DMS153 treated with DMSO at 0.1 percent for 48 hours (cell line): Measurements from ENCODE around the gene SLC35D3.
"Not testable (repeated sequence)": the region's sequence is repeated elsewhere in the genome, so short reads cannot be mapped to it uniquely, and the experiment has no call there.

Source experiments
- DNase-seq: peaks from one replicate; lab custom pipeline; 2025; ENCODE audit not compliant: unreplicated experiment; lab: John Stamatoyannopoulos, UW

The SLC35D3 gene

DNA sequence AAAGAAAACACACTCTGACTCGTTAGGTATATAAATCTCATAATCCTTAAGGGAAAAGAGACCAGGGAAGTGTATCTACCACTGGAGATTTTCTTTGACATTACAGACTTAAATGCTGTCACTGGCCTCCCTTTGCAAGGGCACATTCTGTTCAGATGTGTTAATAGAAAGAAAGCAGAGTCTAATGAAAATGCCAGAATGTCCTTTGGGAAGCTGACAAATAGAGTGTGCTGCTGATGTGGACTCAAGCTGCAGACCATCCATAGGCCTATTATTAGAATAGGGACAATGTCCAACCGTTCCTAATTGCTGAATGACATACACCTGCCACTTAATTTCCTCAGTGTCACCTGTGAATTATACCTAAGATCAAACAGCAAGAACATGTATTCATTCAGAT lies 41.2 kb downstream of the SLC35D3 start:
- peak; percentile 54 for DNase-seq

DNA sequence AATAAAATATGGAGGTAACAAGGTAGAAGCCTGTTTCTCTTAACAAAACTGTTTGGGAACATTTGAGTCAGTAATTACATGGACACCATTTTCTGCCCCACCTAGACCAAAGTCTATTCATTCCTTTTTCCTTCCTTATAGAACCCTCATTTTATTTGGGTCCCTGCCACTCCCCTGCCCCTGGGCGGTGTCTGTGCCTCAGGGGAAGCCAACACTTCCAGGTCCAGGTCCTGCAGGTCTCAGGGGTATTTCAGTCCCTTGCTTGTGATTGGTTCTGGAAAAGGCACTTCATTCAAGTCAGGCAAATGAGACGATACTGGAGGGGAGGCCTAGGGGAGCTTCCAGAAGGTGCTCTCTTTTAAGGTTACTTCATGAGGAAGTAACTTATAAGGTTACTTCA lies 42.3 kb downstream of the SLC35D3 start:
- DNase-seq, result no peak

DNA sequence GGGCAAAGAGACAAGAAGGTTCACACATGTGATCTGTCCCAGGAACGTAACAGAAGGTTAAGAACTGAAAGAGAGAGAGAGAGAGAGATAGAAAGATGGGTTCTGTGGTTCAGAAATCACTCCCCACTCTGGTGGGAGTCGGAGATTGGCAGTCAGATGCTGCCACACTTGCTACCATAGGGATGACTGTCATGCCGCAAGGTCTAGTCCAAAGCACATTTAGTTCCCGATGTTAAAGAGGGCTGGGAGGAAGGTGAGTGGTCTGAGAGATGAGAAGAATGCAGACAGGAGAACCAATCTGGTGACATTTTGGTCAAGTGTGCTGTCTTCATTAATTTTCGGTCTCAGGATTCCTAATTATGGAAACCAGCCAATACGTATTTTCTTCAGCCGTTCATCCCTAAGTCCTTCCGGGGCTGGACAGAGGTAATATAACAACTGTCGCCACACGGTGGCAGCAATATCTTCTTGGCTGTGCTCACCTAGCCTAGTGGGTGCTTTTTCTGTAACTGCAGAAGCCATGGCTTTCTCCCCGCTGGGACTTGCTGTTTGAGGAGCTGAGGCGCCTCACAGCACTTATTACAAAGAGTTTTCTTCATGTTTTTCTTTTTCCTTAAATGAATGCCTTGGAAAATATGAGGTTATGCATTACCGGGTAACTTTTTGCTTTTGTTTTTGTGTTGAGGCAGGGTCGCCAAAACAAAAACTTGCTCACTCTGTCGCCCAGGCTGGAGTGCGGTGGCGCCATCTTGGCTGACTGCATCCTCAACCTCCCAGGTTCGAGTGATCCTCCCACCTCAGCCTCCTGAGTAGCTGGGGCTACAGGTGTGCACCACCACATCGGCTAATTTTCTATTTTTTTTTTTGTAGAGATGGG lies 46.0 kb downstream of the SLC35D3 start:
- peak; percentile 36 for DNase-seq

DNA sequence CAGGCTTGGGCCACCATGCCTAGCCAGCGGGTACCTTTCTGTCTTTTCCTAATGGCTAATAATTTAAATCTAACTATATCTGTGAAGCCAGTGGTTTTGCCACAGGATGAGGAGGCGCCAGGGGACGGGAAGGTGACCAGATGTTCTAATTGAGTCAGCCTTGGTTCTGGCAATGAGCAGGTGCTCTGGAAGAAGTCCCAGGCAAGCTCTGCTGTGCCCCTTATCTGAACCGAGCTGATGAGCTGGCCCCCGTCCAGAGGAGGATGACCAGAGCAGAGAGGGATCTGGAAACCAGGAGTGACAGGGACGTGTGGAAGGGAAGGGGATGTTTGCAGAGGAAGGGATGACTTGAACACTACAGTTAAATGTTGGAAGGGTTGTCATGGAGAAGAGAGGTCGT lies 46.7 kb downstream of the SLC35D3 start:
- no peak for DNase-seq

GRCh38 chr6:136969433-136969832 lies 47.3 kb downstream of the SLC35D3 start:
- no peak for DNase-seq

DNA sequence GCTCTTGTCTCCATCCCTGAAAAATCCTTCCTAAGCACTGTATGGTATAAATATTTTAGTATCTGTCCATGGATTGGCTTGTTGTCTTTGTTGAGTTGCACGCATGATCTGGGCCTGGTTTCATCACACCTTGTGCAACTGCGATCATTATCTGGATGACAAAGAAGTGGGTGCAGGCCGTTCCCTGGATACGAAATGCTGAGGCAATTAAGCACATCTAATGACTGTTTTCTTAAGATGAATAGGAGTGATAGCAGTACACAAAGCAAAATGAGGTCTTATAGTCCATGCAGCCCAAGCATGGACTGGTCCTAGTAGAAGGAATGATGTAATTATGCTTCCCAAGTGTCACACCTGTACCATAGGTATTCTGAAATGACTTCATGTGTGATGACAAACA lies 47.8 kb downstream of the SLC35D3 start:
- no peak for DNase-seq

DNA sequence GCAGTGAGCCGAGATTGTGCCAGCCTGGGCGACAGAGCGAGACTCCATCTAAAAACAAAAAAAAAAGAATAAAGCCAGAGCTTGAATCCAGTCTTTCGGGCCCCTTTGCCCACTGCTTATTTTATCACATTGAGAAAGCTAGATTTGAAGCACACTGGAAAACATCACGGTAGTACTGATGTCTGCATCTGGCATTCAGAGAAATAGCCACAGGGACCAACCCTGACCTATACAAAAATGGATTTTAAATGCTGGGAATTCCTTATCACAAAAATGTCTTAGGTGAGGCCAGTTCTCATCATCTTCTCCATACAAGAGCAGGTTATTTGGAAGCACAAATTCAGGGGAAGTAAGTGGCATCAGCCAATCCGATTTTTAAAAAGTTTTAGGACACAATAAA lies 49.5 kb downstream of the SLC35D3 start:
- DNase-seq, result no peak

DNA sequence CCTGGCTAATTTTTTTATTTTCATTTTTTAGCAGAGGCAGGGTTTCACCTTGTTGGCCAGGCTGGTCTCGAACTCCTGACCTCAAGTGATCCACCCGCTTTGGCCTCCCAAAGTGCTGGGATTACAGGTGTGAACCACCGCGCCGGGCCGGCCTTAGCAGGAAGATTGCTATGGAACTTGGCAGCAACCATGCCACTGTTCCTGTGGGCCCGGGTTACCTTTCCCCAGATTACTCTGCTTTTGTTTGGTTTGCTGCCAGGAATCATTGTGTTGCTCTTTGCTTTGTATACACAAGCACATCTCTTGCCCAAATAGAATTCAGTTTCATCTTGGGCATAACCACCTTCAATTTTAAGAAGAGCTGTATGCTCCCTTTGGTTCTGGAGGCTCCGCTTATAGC lies 51.7 kb downstream of the SLC35D3 start:
- DNase-seq, result not testable (repeated sequence)
